ENCODE results near the gene KIDINS220. TPM values are rescaled to one million over a fixed set of nuclear protein-coding genes. Genes with fewer than 3 reads are reported as not detected.
A peak's percentile ranks its signal among the peaks of the same experiment; 100 is the strongest.

Gene KIDINS220
- total and polyA plus RNA-seq, 4 donors = 8.1 to 50.9 (median 30.8) TPM

DNA sequence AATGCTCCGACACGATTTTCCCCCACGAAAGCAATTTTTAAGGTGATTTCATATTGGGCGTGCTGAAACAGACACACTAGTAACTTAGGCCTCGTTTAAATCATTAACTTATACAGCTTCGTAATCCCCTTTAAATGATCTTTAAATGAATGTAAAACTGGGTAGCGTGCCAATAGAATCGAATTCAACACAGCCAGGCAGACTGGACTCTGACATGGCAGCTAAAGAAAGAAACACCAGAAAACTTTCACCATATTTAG, 157.9 kb downstream of the KIDINS220 start:
- Histone ChIP-seq H3K27ac (ENCODE audit: low read depth in 1 of 2, low read length in 2 of 2) (peak overlapping the region; percentile 100), H3K9me3 (ENCODE audit: control insufficient read depth in 4 of 4, low read length in 3 of 4) (peaks cover 0 to 3% (median 0%) of the 10 kb centered on the region in 4 donors), H3K4me3 (ENCODE audit: low read depth in 1 of 3, low read length in 3 of 3) (peak overlapping the region; percentile 72 to 89 (median 87)), H3K4me1 (ENCODE audit: control insufficient read depth in 4 of 4, insufficient read depth in 4 of 4, low read length in 3 of 4) (peaks cover 0 to 32% (median 9%) of the 10 kb centered on the region in 4 donors), H3K9ac (ENCODE audit: low read depth in 1 of 2, low read length in 2 of 2) (peak overlapping the region; percentile 90 to 97), H3K36me3 (ENCODE audit: control insufficient read depth in 4 of 4, insufficient read depth in 3 of 4, low read depth in 1 of 4, low read length in 3 of 4) (no peaks in the 10 kb centered on the region), H3K27me3 (ENCODE audit: control insufficient read depth in 4 of 4, insufficient read depth in 4 of 4, low read length in 3 of 4) (no peaks in the 10 kb centered on the region)
- 6% methylated on average over 8 of the region's 8 CpGs for WGBS
- TF ChIP-seq, protein P1, sequence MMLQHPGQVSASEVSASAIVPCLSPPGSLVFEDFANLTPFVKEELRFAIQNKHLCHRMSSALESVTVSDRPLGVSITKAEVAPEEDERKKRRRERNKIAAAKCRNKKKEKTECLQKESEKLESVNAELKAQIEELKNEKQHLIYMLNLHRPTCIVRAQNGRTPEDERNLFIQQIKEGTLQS (IDR thresholded peaks at IDR 0.05) = peak; percentile 8
- TF ChIP-seq EGR1 (IDR thresholded peaks at IDR 0.05; ENCODE audit: low read depth in 2 of 2) = no peak
- TF ChIP-seq RXRA (IDR thresholded peaks at IDR 0.05) = no peak
- TF ChIP-seq NR2F2 (IDR thresholded peaks at IDR 0.05) = no peak
- no peak for DNase-seq (ENCODE audit: low spot score)

Other genes starting within 250 kb of the KIDINS220 start
- 100 to 1,000 TPM; 216 to 274 TPM for gene ID2, start 155.6 kb downstream of the KIDINS220 start, total RNA-seq
- gene ID2, start 155.6 kb downstream of the KIDINS220 start, polyA plus RNA-seq = 100 to 1,000 TPM; 149 to 488 TPM
- 10 to 100 TPM in 1 of 2 donors, 1 to 10 TPM in 1; 5.0 to 65.5 TPM for gene MBOAT2, start 166.1 kb upstream of the KIDINS220 start, total RNA-seq
- 1 to 10 TPM in 1 of 2 donors, under 1 TPM in 1; 0.57 to 1.4 TPM for gene MBOAT2, start 166.1 kb upstream of the KIDINS220 start, polyA plus RNA-seq